NK-92 (cell line): ENCODE data around the gene ADAMTS15.

Experiments used
- DNase-seq: peaks from one replicate; lab custom pipeline; 2025; ENCODE audit not compliant: unreplicated experiment; lab: John Stamatoyannopoulos, UW

The ADAMTS15 gene

DNA sequence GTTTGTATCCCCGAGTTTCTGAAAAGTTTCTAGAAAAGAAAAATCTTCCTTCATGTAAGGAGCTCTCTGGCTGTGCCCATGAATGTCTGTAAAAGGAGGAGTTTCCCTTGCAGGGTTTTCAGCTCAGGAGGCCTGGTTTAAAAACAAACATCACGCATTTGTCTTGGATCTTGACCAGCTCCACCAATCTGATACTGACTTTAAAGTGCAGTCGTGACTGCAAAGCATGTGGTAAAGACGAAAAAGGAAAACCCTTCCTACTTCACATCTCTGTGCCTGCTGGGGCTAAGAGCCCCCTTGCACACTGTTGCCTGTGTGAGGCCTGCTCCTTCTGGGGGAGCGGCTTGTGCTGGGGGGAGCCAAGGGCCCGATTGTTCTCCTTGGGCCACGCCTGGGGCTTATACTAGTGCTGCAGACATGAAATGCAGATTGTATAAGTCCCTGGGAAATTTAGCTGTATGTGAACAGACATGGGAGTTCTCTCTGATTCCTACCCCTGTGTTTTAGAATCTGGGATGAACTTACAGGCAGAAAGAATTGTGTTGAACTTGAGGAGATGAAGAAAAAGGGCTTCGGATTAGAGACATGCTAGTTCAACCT lies 62.1 kb downstream of the ADAMTS15 start:
- no peak for DNase-seq

DNA sequence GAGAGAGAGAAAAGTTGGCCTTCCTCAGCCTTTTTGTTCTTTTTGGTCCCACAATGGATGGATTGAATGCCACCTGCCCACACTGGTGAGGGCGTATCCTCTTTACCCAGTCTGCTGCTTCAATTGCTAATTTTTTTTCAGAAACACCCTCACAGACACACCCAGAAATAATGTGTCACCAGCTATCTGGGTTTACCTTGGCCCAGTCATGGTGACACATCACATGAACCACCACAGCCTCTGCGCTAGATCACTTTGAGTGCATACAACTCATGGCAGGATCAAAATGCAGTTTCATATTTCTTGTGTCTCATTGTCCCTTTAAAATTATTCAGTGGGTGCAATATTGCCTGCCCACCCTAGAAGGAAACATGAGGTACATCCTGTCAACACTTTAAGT lies 63.3 kb downstream of the ADAMTS15 start:
- DNase-seq, result no peak

DNA sequence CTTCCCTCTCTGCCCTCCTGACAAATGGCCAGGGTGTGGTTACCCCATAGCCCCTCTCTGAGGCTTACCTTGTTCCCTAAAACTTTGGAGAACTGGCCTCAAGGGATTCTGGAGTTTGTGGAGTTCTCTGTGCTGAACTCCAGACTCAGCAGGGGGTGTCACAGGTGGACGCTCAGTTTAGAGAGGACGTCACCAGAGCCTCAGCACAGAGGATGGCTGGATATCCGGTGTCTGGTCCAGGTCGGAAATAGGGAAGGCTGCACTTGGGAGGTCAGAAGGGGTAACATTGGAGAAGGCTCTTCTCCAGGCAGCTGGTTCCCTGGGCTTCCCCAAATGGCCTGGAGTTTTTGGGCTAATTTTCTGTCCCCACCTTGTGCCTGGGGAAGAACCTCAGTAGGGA lies 64.2 kb downstream of the ADAMTS15 start:
- no peak for DNase-seq

DNA sequence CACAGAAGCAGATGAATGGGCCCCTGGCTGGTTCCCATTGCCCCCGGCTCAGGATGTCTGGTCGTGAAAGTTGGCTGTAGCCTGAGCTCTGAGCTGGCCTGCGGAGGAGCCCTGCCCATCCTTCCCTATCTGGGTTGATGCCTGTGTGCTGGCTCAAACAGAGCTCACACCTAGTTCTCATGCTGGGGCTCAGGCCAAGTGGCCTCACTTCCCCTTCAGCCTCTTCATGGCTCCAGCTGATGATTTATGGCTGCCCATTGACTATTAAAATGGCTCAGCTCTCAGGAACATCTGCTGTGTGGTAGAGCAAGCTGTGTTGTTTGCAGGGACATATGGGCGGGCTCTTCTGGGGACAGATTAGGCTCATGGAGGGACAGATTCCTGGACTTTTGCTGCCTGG lies 64.7 kb downstream of the ADAMTS15 start:
- DNase-seq, result no peak

DNA sequence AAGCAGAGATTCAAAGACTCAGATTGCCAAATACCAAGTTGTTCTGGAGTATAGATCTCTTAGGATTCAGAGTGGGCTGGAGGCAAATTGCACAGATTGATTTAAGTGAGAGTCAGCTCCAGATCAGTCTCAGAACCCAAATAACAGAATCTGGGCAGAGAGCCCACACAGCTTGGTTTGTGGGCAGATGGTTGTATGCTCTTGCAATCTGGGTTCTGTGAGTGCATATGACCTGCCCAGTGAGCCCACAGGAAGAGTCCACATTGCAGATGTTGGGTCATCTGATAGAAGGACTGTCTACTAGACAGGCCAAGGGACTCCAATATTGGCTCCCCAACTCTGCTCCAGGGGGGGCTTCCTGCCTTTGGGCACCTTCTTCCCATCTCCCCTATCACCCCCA lies 65.9 kb downstream of the ADAMTS15 start:
- no peak for DNase-seq

DNA sequence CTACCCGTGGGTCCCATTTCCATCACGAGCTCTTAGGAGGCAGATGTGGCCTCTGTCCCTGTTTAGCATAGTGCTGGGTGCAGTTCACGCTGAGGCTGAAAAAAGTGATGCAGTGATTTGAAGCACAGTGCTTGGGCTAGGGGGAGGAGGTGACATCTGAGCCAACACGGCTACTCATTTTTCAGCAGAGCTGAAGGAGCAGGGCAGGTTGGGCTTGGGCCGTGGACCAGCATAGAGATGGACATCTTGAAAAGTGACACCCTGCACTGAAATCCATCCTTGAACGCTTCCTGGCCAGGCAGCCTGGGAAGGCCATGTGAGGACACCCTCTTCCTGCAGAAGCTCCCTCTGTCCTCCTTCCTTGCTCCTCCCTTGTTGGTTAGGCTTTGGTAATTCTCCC lies 66.4 kb downstream of the ADAMTS15 start:
- no peak for DNase-seq

DNA sequence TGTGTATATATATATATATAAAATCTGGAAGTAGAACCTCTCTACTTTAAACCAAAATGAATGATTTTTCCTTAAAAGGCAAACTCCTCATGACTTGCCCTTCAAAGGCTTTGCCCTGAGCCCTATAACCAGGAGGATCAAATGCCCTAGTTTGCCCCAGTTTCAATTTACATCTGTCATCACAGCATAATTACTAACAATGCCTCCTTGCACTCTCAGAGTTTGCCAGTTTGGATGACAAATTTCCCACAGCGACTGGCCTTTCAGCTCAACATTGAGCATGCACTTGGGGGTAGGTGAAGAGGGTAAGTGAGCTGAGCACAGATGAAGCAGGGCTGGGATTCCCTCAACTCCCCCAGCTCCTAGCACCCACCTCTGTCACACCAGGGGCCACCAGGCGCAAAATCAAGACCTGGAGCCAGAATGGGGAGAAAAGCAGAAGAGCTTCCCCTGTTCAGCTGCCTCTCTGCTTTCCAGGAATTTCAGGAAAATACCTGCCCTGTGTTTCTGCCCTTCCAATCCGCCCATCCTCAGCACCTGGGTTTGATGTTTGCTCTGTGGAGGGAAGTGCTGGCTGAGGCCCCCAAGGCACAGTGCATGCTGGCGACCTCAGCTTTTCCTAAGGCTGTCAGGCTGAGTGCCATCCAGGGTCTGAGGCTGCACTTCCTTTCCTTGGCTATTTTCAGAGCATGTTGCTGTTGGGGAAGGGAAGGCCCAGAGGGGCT lies 67.5 kb downstream of the ADAMTS15 start:
- DNase-seq, result no peak

DNA sequence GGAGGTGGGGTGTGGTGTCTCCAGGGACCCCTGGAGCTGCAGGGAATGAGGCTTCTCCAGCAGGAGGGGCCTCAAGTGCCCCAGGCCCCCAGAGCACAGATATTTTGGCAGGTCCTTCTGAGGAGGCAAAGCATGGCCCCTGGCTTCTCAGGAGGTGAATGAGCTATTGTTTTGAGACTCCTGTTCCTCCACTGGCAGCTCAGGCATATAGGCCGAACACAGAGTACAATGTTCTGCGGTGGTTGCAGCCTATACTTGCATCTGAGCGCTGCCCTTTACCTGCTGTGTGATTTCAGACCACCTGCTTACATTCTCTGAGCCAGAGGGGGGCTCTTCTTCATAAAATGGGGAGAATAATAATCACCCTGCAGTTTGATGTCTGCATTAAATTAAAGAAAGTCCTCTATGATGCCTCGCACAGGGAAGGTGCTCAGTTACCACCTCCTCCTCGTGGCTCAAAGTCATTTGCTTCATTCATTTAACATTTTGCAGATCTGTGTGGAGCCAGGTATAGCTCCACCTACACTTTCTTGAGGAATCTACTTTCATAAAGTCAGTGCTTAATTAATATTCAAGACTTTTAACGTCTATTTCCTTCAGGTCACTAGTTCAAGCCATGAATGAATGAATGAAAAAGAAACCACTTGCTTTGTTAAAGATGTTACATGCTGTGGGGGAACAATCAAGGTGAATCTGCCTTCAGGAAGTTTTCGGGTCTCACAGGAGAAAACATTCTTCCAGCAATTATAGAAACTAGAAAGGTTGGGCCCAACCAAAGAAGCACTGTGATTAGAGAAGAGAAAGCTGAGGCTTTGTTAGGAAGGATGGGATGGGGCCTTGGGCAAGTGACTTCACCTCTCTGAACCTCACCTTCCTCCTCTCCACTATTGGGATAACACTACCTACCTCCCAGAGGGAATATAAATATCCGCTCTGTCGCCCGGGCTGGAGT lies 68.4 kb downstream of the ADAMTS15 start:
- DNase-seq, result no peak

DNA sequence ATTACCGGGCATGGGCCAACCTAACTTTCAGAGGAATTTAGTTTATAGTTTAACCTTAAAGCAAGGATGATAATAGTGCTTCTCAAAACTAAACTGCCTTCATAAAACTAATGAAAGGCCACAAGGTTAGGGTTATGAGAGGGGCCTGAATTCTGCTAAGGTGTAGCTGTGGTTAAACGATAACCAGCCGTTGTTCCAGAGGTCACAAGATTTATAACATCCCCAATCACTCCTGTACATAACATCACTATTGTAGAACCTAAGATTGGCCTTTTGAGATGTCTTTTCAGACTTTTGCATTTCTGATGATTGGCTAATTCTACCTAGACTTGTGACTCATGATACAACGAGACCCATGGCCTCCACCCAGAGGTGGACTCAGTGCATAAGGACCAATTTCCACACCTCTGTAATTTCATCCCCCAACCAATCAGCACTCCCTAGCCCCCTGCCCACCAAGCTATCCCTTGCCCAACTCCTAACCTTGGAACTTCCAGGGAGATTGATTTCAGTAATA lies 69.8 kb downstream of the ADAMTS15 start:
- no peak for DNase-seq

DNA sequence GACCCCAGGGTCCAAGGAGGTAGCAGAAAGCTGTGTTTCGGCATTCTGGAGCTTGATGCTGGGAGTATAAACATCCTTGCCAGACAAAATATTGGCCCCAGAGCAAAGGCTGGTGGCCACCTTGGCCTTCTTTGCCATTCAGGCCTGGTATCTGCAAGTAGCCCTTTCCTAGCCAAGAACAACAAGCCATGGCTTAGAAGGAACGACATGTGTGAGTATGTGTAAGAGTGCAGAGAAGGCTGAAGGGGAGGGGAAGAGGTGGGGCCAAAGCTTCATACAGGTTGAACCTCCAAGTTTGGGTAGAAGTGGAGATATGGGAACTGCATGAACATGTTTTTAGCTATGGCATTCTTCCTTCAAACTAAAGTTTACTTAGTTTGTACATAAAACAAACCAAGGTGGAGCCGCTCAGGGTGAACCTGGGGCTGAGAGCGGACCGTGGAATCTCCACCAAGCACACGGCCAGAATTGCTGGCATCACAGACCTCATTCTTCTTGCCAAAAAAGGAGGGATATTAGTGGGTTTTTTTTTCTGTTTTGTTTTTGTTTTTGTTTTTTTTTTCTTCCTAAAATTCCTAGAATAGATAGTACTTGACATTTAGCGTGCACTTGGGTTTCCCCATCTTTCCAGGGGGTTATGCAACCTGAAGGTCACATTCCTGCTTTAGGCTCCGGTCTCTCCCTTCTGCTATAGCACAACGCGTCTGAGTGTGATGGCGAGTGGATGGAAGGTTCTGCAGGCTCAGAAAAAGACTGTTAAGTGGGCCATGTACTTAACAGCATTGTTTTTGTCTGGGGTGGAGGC lies 70.9 kb downstream of the ADAMTS15 start:
- no peak for DNase-seq

DNA sequence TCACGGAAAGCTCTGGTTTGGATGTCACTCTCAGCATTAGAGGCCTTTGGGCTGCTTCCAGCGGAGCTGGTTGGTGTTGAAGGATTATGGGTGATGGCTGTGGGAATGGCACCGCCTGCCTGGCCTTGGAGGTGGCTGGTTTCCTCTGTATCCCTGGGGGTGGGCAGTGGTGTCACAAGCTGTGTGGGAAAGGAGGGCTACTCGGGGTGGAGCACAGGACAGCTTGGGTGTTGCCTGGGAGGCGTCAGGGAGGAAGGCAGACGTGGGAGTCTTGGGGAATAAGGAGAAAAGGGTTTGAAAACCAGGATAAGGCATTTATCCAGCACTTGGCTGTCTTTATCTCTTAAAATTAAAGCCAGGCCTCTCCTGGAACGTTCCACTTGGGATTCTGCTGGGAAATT lies 71.8 kb downstream of the ADAMTS15 start:
- DNase-seq, result no peak

DNA sequence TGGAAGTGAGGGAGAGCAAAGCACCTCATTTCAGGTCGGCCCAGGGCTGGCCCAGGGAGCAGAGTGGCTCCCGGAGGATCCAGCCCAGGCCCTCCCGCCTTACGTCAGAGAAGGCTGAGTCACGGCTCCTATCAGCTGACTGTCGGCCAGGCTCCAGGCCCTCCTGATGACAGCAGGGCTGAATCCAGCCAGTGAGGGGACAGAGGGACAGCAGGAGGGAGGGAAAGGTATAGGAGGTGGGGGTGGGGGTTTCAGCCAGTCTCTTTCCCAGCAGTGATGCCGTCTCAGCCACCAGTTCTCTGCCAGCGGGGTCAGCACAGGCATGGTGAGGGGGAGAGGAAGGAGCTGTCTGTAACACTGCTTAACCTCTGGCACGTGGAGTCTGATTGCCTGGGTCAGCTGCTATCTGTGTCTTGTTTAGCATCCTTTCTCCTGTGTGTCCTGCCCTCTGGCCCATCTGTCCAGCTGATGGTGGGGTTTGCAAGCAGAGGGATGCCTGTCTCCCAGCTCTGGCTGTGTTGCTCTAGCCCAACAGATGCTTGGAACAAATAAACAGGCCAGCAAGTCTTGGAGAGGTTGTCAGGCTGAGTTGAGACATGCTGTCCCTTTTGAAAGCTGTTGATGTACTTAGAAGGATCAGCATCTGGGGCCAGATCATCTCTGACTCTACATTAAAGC lies 74.0 kb downstream of the ADAMTS15 start:
- DNase-seq, result no peak

DNA sequence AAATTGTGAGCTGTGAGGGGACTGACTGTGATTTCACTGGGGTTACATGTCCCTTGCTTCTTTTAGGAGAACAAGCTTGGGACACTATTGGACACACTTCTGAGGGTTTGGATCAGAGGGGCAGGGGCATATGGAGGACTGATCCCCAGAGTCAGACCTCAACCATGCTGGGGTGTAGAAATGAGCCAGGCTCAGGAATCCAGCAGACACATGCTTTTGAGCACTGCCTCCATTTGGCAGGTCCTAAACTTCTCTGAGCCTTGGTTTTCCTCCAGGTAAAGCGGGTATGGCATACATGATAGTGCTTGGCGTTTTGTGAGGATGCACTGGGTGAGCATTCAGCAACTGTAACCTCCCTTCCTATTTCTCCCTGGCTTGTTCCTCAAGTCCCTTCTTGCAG lies 74.7 kb downstream of the ADAMTS15 start:
- no peak for DNase-seq

DNA sequence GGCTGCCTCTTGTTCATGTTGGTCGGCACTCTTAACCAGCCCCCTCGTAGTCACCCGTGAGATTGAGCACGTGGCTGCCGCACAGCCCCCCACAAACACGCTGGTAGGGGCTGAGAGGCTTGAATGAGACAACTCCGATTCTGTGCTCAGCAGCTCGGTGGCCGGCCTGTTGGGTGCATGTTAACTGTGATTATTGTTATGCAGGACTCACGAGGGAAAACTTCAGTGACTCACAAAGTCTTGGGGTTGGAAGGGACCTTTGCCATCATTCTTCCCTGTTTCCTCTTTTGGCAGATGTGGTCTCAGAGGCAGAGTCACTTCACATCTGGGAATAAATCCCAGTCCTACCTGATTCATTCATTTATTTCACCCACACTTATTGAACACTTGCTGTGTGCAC lies 75.2 kb downstream of the ADAMTS15 start:
- DNase-seq, result no peak

DNA sequence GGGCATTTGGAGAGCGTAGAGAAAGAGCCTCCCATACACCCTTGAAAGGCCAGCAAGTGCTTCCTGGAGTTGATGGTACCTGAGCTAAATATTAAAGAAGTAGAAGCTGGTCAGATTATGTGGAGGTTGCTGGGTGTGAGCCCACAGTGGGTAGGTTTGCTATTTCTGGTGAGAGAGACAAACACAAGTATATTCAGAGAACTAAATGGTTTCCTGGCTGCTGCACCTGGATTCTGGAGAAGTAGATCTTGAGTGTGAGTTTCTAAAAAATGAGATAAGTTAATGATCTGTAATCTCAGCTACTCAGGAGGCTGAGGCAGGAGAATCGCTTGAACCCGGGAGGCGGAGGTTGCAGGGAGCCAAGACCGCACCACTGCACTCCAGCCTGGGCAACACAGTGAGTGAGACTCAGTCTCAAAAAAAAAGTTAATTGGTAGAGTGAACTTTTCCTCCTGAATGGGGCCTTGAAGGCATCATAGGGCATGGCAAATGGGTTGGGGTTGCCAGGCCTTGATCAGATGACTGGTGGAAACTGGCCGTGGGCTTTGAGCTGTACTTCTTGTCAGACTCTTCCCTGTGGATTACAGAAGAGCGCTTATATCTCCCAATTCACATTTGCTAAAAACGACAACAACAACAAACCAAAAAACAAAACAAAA lies 75.8 kb downstream of the ADAMTS15 start:
- no peak for DNase-seq

DNA sequence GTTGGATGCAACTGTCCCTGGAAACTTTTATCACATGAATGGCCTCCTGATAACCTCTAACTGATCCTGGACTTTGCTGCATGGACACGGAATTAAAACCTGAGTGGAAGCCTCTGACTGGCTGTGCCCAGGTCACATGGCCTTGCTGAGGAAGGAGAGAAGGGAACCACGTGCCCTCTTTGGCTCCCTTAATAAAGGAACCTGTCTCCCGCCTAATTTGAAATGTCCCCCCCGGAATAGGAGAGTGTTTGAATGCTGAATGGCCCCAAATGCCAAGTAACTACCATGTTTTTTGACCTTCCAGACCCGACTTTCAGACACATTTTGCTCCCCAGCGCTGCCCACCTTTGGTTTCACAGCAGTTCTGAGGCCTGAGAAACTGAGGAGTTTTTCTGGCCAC lies 76.9 kb downstream of the ADAMTS15 start:
- DNase-seq, result no peak
